SK-N-MC (cell line): Measurements from ENCODE around the gene DDX25.

Experiments used
- EZH2 ChIP-seq: fragments of 200-600 bp; sonication (generic); IDR thresholded peaks from one replicate; pipeline ENCODE4 v1.6.1; 2017; ENCODE audit warnings: antibody characterized with exemption
- FOXP2 ChIP-seq: optimal IDR thresholded peaks from 2 replicates; pipeline ENCODE3; 2011; ENCODE audit warnings: mild to moderate bottlenecking, moderate library complexity; ENCODE audit not compliant: insufficient read depth; ENCODE audit errors: extremely low read length, control extremely low read depth
- POLR2AphosphoS5 ChIP-seq: IDR thresholded peaks from 2 replicates; pipeline ENCODE4 v1.6.1; 2012; ENCODE audit warnings: mild to moderate bottlenecking, low read depth, low read length, borderline replicate concordance

DNA sequence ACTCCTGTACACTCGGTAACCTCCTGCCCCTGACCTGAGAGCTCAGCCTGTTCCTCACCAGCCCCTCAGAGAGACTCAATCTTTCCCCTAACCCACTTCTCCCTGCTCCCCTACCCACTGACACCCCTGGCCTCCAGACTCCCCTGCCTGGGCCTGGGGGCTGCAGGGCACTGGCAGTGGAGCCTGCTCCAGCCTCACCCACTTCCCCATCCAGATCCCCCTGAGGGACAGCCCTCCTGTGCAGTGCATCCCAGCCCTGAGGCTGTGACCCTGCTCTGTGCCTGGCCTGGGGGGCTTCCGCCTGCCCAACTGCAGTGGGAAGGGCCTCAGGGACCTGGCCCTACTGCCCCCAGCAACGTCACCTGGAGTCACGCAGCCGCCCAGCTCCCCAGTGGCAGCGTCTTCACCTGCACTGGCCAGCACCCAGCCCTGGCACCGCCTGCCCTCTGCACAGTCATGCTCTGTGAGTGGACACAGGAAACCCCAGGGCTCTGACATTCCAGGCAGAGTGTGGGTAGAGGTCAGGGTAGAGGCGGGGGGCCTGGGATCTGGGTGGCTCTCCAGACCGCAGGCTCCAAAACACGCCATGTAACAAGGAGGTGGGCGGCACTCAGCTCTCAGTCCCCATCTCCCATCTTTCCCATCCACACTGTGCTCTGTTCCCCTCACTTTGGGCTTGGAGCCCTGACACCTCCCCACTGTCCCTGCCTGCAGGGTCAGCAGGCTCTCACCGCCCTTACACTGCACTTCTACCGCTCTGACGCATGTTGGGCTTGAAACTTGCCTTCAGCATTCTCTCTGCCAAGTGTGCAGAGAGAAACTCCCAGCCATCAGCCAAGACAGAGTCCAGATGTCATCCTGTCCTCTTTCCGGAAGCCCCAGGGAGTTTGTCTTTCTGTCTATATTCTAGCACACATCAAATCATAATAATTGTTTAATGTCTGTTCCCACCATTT, 46.7 kb downstream of the DDX25 start:
- TF ChIP-seq EZH2 (no peak), POLR2AphosphoS5 (no peak), FOXP2 (no peak)
